Mesenchymal stem cell (in vitro differentiated cells and primary cell): ENCODE results near the gene SRRT.

Experiments used
- DNase-seq: peaks from one replicate; pipeline ENCODE4 v3.0.0-alpha.2; 2013
- H2AFZ ChIP-seq: one replicate; pipeline ENCODE4 v1.6.1; 2013; ENCODE audit warnings: low read depth, mild to moderate bottlenecking, control low read depth, inconsistent platforms, low read length, moderate library complexity
- H2AK5ac ChIP-seq: 2 replicates; pipeline ENCODE4 v1.6.1; 2013; ENCODE audit warnings: low read length, moderate library complexity, mild to moderate bottlenecking, inconsistent platforms; ENCODE audit not compliant: severe bottlenecking
- H2BK120ac ChIP-seq: one replicate; pipeline ENCODE4 v1.6.1; 2013; ENCODE audit warnings: low read depth, mild to moderate bottlenecking, inconsistent platforms, low read length, moderate library complexity
- H2BK12ac ChIP-seq, 2 experiments: one replicate each; pipeline ENCODE4 v1.6.1; 2013; ENCODE audit warnings: inconsistent platforms in 2 of 2, low read length in 2 of 2, mild to moderate bottlenecking in 2 of 2, moderate library complexity in 2 of 2, control low read depth in 1 of 2
- H2BK15ac ChIP-seq: one replicate; pipeline ENCODE4 v1.6.1; 2013; ENCODE audit warnings: mild to moderate bottlenecking, low read depth, inconsistent platforms; ENCODE audit not compliant: poor library complexity, severe bottlenecking
- H2BK5ac ChIP-seq: 2 replicates; pipeline ENCODE4 v1.6.1; 2013; ENCODE audit warnings: low read depth, mild to moderate bottlenecking, low read length, control low read depth, inconsistent platforms; ENCODE audit not compliant: poor library complexity, severe bottlenecking
- H3K14ac ChIP-seq, 2 experiments: one replicate each; pipeline ENCODE4 v1.6.1; 2013; ENCODE audit warnings: inconsistent platforms in 2 of 2, low read length in 2 of 2, control low read depth in 1 of 2, mild to moderate bottlenecking in 1 of 2, moderate library complexity in 1 of 2
- H3K18ac ChIP-seq, 2 experiments: one replicate each; pipeline ENCODE4 v1.6.1; 2013; ENCODE audit warnings: inconsistent platforms in 2 of 2, low read length in 2 of 2, control low read depth in 1 of 2, low read depth in 1 of 2, mild to moderate bottlenecking in 1 of 2
- H3K23ac ChIP-seq, 2 experiments: one replicate each; pipeline ENCODE4 v1.6.1; 2013; ENCODE audit warnings: inconsistent platforms in 2 of 2, low read length in 2 of 2, mild to moderate bottlenecking in 2 of 2, moderate library complexity in 2 of 2, control low read depth in 1 of 2
- H3K27ac ChIP-seq: 2 replicates; pipeline ENCODE4 v1.5.1; 2013; ENCODE audit warnings: mild to moderate bottlenecking, moderate library complexity, low read length, control low read depth, inconsistent platforms; ENCODE audit not compliant: poor library complexity, severe bottlenecking
- H3K27me3 ChIP-seq, 2 experiments: 2 replicates each; pipeline versions ENCODE4 v1.6.1 to v1.7.0; 2013; ENCODE audit warnings: low read length in 2 of 2, mild to moderate bottlenecking in 2 of 2, moderate library complexity in 2 of 2, control low read depth in 1 of 2, inconsistent platforms in 1 of 2; ENCODE audit not compliant: control insufficient read depth in 1 of 2, insufficient read depth in 1 of 2
- H3K36me3 ChIP-seq, 2 experiments: 2 replicates each; pipeline versions ENCODE4 v1.6.1 to v1.7.0; 2013; ENCODE audit warnings: low read length in 2 of 2, control low read depth in 1 of 2, inconsistent platforms in 1 of 2, low read depth in 1 of 2, mild to moderate bottlenecking in 1 of 2; ENCODE audit not compliant: insufficient read depth in 2 of 2, control insufficient read depth in 1 of 2
- H3K4ac ChIP-seq, 2 experiments: one replicate each; pipeline ENCODE4 v1.6.1; 2013; ENCODE audit warnings: inconsistent platforms in 2 of 2, low read length in 2 of 2, mild to moderate bottlenecking in 2 of 2, moderate library complexity in 2 of 2, control low read depth in 1 of 2, low read depth in 1 of 2
- H3K4me1 ChIP-seq: 2 replicates; pipeline ENCODE4 v1.6.1; 2013; ENCODE audit warnings: low read depth, low read length, control low read depth; ENCODE audit not compliant: control insufficient read depth, insufficient read depth
- H3K4me2 ChIP-seq: 2 replicates; pipeline ENCODE4 v1.6.1; 2013; ENCODE audit warnings: low read length, mild to moderate bottlenecking, inconsistent platforms; ENCODE audit not compliant: poor library complexity, severe bottlenecking
- H3K4me3 ChIP-seq, 2 experiments: 2 replicates each; pipeline versions ENCODE4 v1.5.1 to v1.7.0; 2013; ENCODE audit warnings: low read length in 2 of 2, mild to moderate bottlenecking in 2 of 2, control low read depth in 1 of 2, low read depth in 1 of 2; ENCODE audit not compliant: insufficient read depth in 1 of 2
- H3K79me1 ChIP-seq: replicated peaks from 2 replicates; pipeline ENCODE4 v1.6.1; 2013; ENCODE audit warnings: mild to moderate bottlenecking, control low read depth, low read length, inconsistent platforms; ENCODE audit not compliant: poor library complexity, severe bottlenecking
- H3K9ac ChIP-seq: 2 replicates; pipeline ENCODE4 v1.7.0; 2013; ENCODE audit warnings: mild to moderate bottlenecking, low read length, moderate library complexity
- H3K9me3 ChIP-seq: 2 replicates; pipeline ENCODE4 v1.7.0; 2013; ENCODE audit warnings: mild to moderate bottlenecking, low read length; ENCODE audit not compliant: control insufficient read depth
- H4K8ac ChIP-seq: one replicate; pipeline ENCODE4 v1.6.1; 2013; ENCODE audit warnings: inconsistent platforms, mild to moderate bottlenecking, low read length, moderate library complexity
- H4K91ac ChIP-seq: one replicate; pipeline ENCODE4 v1.6.1; 2013; ENCODE audit warnings: mild to moderate bottlenecking, low read length, inconsistent platforms
- WGBS: methylation state at CpG from one replicate; pipeline ENCODE4 v1.1.7; 2013; ENCODE audit warnings: mixed read lengths; 5-methylcytosine and 5-hydroxymethylcytosine counted together

SRRT gene

GRCh38 chr7:100856871-100857282, 18.0 kb upstream of the SRRT start:
- H3K79me1 ChIP-seq: peaks cover 43% of the 10 kb centered on the region
- no peak overlapping the region for H3K4me3 ChIP-seq
- WGBS: 86% methylated on average over 16 of the region's 16 CpGs
- no peak overlapping the region for H2BK15ac ChIP-seq
- H3K36me3 ChIP-seq: peaks cover 23 to 46% of the 10 kb centered on the region in 2 experiments
- H4K8ac ChIP-seq: no peak overlapping the region
- H3K27me3 ChIP-seq: no peaks in the 10 kb centered on the region
- peaks cover 29% of the 10 kb centered on the region for H3K4me1 ChIP-seq
- H2BK5ac ChIP-seq: peak overlapping the region; percentile 33
- DNase-seq: no peak
- H2AFZ ChIP-seq: no peak overlapping the region
- H3K9me3 ChIP-seq: no peaks in the 10 kb centered on the region
- H3K4me2 ChIP-seq: peak overlapping the region; percentile 30
- peak overlapping the region; percentile 45 for H2AK5ac ChIP-seq
- no peak overlapping the region for H2BK12ac ChIP-seq
- H3K4ac ChIP-seq: no peak overlapping the region
- no peak overlapping the region for H2BK120ac ChIP-seq
- H3K14ac ChIP-seq: no peak overlapping the region
- no peak overlapping the region for H3K23ac ChIP-seq
- peak overlapping the region; percentile 70 for H3K27ac ChIP-seq
- H4K91ac ChIP-seq: no peak overlapping the region
- no peak overlapping the region for H3K9ac ChIP-seq
- no peak overlapping the region for H3K18ac ChIP-seq

DNA sequence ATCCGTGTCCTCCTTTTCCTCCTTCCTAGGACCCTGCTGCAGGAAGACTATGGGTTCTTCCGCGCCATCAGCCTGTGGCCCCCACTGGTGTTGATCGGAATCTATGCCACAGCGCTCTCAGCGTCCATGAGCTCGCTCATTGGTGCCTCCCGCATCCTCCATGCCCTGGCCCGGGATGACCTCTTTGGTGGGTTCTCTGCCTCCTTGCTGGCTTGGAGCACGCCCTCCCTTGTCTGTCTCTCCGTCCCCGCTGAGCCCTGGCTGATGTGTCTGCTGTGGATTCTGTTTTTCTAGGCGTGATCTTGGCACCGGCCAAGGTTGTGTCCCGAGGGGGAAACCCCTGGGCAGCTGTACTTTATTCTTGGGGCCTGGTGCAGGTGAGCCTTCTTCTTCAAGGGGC, 15.0 kb upstream of the SRRT start:
- Histone ChIP-seq H3K27ac (no peak overlapping the region), H3K9ac (no peak overlapping the region), H3K4me2 (no peak overlapping the region), H4K91ac (no peak overlapping the region), H2BK120ac (no peak overlapping the region), H2BK15ac (no peak overlapping the region), H3K36me3 (peaks cover 29 to 58% of the 10 kb centered on the region in 2 experiments), H2AK5ac (no peak overlapping the region), H3K4me3 (no peak overlapping the region), H3K4ac (no peak overlapping the region), H3K4me1 (peaks cover 13% of the 10 kb centered on the region), H3K79me1 (peaks cover 30% of the 10 kb centered on the region), H2BK12ac (no peak overlapping the region), H2AFZ (no peak overlapping the region), H4K8ac (no peak overlapping the region), H3K23ac (no peak overlapping the region), H2BK5ac (no peak overlapping the region), H3K9me3 (no peaks in the 10 kb centered on the region), H3K14ac (no peak overlapping the region), H3K18ac (no peak overlapping the region), H3K27me3 (no peaks in the 10 kb centered on the region)
- WGBS: 94% methylated on average over 15 of the region's 15 CpGs
- DNase-seq: no peak

DNA sequence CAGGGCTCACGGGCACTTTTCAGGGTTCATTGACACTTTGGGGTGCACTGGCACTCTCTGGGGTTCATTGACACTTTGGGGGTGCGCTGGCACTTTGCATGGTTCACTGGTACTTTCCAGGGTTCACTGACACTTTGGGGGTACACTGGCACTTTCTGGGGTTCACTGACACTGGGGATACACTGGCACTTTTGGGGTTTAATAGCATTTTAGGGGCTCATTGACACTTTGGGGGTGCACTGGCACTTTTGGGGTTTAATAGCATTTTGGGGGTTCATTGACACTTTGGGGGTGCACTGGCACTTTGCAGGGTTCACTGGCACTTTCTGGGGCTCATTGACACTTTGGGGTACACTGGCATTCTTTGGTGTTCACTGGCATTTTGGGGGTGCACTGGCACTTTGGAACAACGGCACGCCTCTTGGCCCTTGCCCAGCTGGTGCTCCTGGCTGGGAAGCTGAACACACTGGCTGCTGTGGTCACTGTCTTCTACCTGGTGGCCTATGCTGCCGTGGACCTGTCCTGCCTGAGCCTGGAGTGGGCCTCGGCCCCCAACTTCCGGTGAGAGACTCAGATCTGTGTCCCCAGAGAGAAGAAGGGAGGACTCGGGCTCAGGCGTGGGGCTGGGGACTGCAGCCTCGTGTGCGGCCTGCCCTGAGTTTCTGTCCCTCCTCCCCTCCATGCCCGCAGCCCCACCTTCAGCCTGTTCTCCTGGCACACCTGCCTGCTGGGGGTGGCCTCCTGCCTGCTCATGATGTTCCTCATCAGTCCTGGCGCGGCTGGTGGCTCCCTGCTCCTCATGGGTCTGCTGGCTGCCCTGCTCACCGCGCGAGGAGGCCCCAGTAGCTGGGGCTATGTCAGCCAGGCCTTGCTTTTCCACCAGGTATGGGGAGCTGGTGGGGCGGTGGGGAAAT, 13.9 kb upstream of the SRRT start:
- Histone ChIP-seq H2AFZ (no peak overlapping the region), H2BK120ac (no peak overlapping the region), H3K14ac (no peak overlapping the region), H3K36me3 (peaks cover 29 to 58% of the 10 kb centered on the region in 2 experiments), H2BK12ac (no peak overlapping the region), H3K4me2 (no peak overlapping the region), H3K4ac (no peak overlapping the region), H3K23ac (no peak overlapping the region), H3K4me3 (no peak overlapping the region), H4K8ac (no peak overlapping the region), H3K9ac (no peak overlapping the region), H3K79me1 (peaks cover 24% of the 10 kb centered on the region), H4K91ac (no peak overlapping the region), H3K9me3 (no peaks in the 10 kb centered on the region), H3K27me3 (no peaks in the 10 kb centered on the region), H2AK5ac (no peak overlapping the region), H3K27ac (no peak overlapping the region), H2BK15ac (no peak overlapping the region), H3K4me1 (peaks cover 19% of the 10 kb centered on the region), H2BK5ac (no peak overlapping the region), H3K18ac (no peak overlapping the region)
- no peak for DNase-seq
- WGBS: 98% methylated on average over 18 of the region's 18 CpGs

- Histone ChIP-seq H2AK5ac (no peak overlapping the region), H2AFZ (no peak overlapping the region), H3K18ac (no peak overlapping the region), H3K4me1 (peaks cover 23% of the 10 kb centered on the region), H2BK5ac (no peak overlapping the region), H3K4me2 (no peak overlapping the region), H3K14ac (no peak overlapping the region), H2BK15ac (no peak overlapping the region), H2BK120ac (no peak overlapping the region), H4K8ac (no peak overlapping the region), H3K79me1 (peaks cover 28% of the 10 kb centered on the region), H3K27ac (no peak overlapping the region), H3K23ac (no peak overlapping the region), H4K91ac (no peak overlapping the region), H3K4ac (no peak overlapping the region), H3K4me3 (no peak overlapping the region), H3K9me3 (no peaks in the 10 kb centered on the region), H3K36me3 (peaks cover 29 to 65% of the 10 kb centered on the region in 2 experiments), H3K9ac (no peak overlapping the region), H2BK12ac (no peak overlapping the region), H3K27me3 (no peaks in the 10 kb centered on the region)
- 97% methylated on average over 14 of the region's 14 CpGs for WGBS
- DNase-seq: no peak
These were observed 13.3 kb upstream of the SRRT start for GRCh38 chr7:100861616-100861985.
